SU-DHL-6 (cell line): ENCODE results near the gene OSER1.

Source experiments
- CTCF ChIP-seq: fragments of 200-600 bp; sonication (generic); IDR thresholded peaks from one replicate; pipeline ENCODE4 v1.5.1; 2017; ENCODE audit warnings: antibody characterized with exemption, mild to moderate bottlenecking, low read length, moderate library complexity; ENCODE audit not compliant: insufficient read depth, poor library complexity, severe bottlenecking
- EZH2phosphoT487 ChIP-seq: fragments of 200-600 bp; sonication (generic), shearing (Covaris generic); conservative IDR thresholded peaks from 2 replicates; pipeline ENCODE4 v1.6.1; 2018; ENCODE audit warnings: mild to moderate bottlenecking, antibody characterized with exemption, low read length, moderate library complexity, mixed read lengths

- TF ChIP-seq CTCF (no peak), EZH2phosphoT487 (no peak)
These were observed 43.5 kb upstream of the OSER1 start for GRCh38 chr20:44254073-44254472.
